SIG-M5 treated with dmso at 0.1 percent for 504 hours (cell line): ENCODE measurements around the gene ETS1.

Experiments
- DNase-seq: peaks from one replicate; lab custom pipeline; 2025; ENCODE audit not compliant: unreplicated experiment; lab: John Stamatoyannopoulos, UW

Gene ETS1

DNA sequence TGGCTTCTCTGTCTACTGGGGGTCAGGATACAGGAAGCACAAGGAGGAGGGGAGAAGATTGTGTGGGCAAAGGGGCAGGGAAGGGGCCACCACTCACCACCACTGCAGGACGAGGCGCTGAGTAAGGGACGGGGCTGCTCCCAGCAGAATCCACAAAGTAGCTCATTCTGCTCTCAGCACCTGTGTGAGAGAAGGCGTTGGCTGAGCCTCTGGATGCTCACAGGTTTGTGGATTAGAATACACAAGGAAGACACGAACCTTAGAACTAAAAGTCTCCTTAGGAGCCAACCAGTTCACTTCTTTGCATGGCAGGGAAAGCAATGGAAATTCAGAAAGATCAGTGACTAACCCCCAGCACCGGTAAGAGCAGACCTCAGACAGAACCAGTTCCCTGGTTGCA lies 14.4 kb downstream of the ETS1 start:
- DNase-seq = no peak

DNA sequence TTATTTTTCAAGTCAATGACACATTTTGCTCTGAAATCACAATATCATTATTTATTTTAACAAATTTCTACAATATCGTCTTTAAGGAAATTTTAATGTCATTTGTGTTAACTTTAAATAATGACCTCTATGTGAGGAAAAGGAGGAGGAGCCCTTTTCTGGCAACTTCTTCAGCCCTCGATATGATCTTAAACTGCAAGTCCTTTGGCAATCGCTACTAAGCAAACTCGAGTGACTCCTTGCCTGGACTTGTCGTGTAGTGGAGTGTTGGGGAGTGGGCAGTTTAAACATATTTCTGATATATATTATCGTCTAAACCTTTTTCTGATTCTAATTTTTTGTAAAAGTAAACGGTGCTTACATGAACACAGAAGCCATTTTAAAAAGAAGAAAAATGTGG lies 16.7 kb downstream of the ETS1 start:
- DNase-seq = no peak

DNA sequence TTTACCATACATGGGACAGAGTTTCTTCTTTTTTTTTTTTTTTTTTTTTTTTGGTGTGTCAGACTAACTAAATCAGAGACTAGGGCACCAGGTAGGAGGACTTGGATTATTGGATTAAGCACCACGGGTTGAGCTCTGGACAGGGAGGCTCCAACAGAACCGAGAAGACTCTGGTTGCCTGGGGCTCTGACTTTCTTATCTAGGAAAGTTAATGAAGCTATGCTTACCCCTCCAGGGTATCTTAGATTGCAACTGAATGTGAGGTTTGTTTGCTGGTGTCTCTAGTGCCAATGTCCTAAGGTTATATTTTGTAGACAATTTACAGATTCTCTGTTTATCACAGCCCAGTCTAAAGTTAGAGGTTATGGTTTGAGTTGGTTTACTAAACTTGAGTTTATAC lies 18.1 kb downstream of the ETS1 start:
- no peak for DNase-seq

- no peak for DNase-seq
Measured at GRCh38 chr11:128568166-128568778, 19.1 kb downstream of the ETS1 start.

GRCh38 chr11:128567130-128567529 lies 20.2 kb downstream of the ETS1 start:
- no peak for DNase-seq

DNA sequence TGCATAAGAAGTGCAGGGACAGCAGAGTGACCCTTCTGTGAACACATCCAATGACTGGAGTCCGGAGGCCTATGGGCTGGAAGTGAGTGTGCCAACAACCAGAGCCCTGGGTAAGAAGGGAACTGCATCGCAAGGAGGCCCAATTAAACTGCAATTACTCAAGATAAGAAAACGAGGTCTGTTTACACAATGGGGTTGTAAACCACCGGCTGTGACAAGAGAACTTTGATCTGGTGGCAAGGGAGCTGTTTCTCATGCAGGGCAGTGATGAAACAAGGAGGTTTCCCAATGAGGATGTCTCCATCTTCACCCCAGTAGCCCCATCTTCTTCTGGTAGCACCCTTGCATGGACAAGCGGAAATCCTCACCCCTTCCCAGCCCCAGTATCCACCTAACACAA lies 21.5 kb downstream of the ETS1 start:
- DNase-seq = peak; percentile 91

- no peak for DNase-seq
Measured at GRCh38 chr11:128564642-128565245, 22.6 kb downstream of the ETS1 start.

DNA sequence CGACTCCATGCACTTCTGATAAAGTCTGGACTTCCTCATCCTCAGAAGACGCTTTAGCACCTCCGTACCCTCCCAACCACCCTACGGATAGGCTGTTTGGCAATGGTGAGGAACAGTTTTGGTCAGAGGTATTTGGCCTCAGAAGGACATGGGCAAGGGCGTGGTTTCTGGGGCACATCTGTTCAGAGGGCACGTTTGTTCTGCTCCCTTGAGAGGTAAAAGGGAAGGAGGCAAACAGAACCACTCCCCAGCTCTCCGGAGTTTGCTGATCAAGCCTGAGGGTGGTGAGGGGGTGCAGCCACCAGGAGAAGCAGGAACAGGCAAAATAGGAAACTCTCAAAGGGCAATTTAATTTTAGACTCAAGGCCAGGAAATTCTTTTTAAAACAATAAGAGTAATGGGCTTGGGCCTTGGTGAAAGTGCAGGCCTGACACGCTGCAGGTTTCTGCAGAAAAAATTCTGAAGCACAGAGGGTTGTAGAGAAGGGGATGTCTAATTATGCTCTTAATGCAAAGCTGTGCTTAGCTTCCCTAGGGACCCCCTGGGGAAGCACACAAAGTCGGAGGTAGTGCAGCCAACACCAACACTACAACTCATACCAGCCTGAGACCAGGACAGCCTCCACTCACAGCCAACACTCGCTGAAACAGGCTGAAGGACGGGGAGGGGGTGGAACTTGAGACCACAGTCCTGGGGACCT lies 23.3 kb downstream of the ETS1 start:
- peak; percentile 32 for DNase-seq

GRCh38 chr11:128563308-128563707 lies 24.1 kb downstream of the ETS1 start:
- DNase-seq = no peak

DNA sequence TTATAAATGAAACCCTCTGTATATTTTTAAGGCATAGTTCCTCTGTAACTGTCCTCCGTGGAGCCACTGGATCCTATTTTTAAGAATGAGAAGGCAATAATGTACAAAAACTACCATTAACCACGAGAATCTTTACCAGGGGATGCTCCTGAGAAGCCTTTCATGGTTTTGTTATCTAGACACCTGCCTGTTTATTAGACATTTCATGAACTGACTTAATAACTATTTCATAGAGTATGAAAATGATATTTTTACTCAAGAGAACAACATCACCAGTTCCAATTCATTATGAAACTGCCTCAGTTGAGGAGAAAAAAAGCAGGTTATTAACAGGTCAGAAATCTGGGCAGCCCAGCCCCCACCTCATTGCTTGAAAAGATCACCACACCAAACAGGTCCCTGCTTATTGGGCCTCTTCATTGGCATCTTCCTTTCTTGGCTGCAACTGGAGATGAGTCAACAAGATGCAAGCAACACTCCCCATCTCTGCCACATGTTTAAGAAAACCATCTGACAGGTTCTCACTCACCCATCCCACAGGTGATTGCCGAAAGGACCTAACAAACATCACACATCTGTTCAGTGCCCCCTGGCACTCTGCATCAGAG lies 27.8 kb downstream of the ETS1 start:
- no peak for DNase-seq

DNA sequence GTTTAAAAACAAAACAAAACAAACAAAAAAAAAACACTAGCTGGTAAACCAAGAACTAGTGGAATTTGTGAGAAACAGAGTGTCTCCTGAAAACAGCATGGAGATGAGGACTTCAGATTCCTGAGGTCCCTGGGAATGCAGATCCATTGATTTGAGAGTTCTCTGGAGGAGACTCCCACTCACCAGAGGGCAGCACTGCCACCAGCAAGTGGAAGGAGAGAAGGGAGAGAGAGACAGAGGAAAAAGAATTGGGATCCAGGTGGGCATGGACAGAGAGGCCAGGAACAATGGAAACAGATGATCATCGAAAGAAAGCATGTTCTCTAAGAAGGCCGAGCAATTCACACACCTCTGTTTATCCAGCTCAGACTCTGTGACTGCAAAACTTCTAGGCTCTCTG lies 31.8 kb downstream of the ETS1 start:
- no peak for DNase-seq

DNA sequence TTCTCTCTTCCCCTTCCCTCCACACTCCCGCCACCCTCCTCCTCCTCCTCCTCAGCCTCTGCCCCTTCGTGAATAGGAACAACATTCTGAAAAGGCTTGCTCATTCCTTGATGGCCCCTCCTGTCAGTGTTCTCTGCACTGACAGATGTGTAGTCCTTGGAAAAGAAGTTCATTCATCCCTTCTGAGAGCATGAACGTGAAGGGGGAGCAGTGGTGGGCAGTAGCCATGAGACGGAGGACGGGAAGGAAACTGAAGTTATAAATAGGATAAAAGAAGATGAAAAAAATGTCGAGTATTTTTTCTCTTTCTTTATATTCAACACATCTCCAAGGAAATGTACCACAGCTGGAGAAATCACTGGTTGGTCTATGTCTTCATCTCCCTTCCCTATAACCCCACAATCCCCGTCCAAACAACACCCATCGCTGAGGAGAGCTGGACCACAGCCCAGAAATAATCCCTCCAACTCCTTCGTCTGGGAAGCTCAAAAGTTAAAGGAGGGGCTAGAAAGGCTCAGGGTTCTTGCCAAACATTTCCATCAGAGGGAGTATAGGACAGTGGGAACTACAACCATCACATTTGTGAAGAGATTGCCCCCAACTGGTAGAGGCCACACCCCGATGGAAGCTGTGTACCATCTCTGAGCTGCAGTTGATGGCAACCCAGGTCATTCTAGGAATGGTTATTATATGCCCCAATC lies 33.5 kb downstream of the ETS1 start:
- no peak for DNase-seq

- DNase-seq = peak; percentile 93
Measured at GRCh38 chr11:128552783-128553661, 34.3 kb downstream of the ETS1 start.

- no peak for DNase-seq
Measured at GRCh38 chr11:128551611-128552335, 35.6 kb downstream of the ETS1 start.

GRCh38 chr11:128551058-128551457 lies 36.3 kb downstream of the ETS1 start:
- no peak for DNase-seq

GRCh38 chr11:128550261-128550821 lies 37.0 kb downstream of the ETS1 start:
- DNase-seq = no peak

GRCh38 chr11:128549256-128549944 lies 38.0 kb downstream of the ETS1 start:
- DNase-seq = no peak

DNA sequence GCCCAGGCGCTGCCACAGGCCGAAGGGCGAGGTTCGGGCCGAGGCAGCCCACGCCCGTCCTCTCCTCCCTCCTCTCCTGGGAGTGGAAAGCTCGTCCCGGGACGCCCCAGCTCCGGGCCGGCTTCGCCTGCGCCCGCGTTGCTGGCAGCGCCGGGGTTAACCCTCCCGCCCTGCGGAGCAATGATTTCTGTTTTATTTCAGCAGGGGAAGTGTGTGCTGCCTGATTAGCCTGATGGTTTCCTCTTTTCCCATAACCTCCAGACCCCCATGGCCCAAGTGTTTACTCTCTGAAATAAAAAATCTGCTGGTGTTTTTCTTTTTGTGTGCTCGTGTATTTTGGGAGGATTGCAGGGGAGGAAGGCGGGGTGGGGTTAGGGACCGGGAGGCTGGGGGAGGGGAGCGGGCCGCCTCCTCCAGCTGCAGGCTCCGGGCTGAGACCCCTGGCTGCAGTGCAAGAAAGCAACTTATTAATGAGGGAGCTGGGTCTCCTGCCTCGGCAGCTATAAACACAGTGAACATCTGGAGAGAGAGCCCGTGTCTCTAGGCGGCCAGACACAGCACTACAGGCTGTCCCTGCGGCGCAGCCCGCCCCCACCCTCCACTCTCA lies 38.6 kb downstream of the ETS1 start:
- no peak for DNase-seq
